Activated CD8-positive, alpha-beta T cell treated with anti-CD3 and anti-CD28 coated beads for 36 hours (primary cell): ENCODE data around the gene ERGIC1. TPM values are rescaled to one million over a fixed set of nuclear protein-coding genes. Genes with fewer than 3 reads are reported as not detected.

Experiments
- ATAC-seq: fragments of 200-7000 bp; cut with Tn5 transposase; one replicate; pipeline ENCODE4 v1.10.0; 2021; ENCODE audit warnings: mild to moderate bottlenecking, moderate library complexity
- CTCF ChIA-PET: fragments of 350-600 bp; sonication (Branson Sonifier 250); formaldehyde crosslinking; loops from one replicate; lab custom pipeline; 2021; ENCODE audit warnings: antibody characterized with exemption; lab: Charles Lee
- POLR2A ChIA-PET: fragments of 350-600 bp; sonication (Branson Sonifier 250); formaldehyde crosslinking; loops from one replicate; lab custom pipeline; 2021; ENCODE audit warnings: antibody characterized with exemption; lab: Charles Lee
- DNase-seq: peaks from one replicate; pipeline ENCODE4 v3.0.0-alpha.2; 2020
- H3K27ac Mint-ChIP-seq: one replicate; pipeline ENCODE4 v1.8.0; 2021; ENCODE audit warnings: mild to moderate bottlenecking, mixed read lengths
- H3K27me3 Mint-ChIP-seq: one replicate; pipeline ENCODE4 v1.8.0; 2021; ENCODE audit warnings: mixed read lengths
- H3K36me3 Mint-ChIP-seq: one replicate; pipeline ENCODE4 v1.8.0; 2021; ENCODE audit warnings: low read depth, mixed read lengths
- H3K4me1 Mint-ChIP-seq: one replicate; pipeline ENCODE4 v1.8.0; 2021; ENCODE audit warnings: low read depth, mixed read lengths
- H3K4me3 Mint-ChIP-seq: one replicate; pipeline ENCODE4 v1.8.0; 2021; ENCODE audit warnings: mild to moderate bottlenecking, moderate library complexity, mixed read lengths
- H3K9me3 Mint-ChIP-seq: one replicate; pipeline ENCODE4 v1.8.0; 2021; ENCODE audit warnings: mixed read lengths
- CTCF ChIP-seq: fragments of 200-600 bp; IDR thresholded peaks from one replicate; pipeline ENCODE4 v1.8.0; 2022; ENCODE audit warnings: antibody characterized with exemption, mild to moderate bottlenecking
- intact Hi-C: fragments of 100-400 bp; cut with micrococcal nuclease; formaldehyde crosslinking; loops from one replicate; pipeline ENCODE4 v1.10.0; 2022
- total RNA-seq, 2 experiments: library from RNA; stranded (reverse); gene quantifications; one replicate each; pipeline ENCODE4 v1.2.3, GENCODE V29; 2021

The ERGIC1 gene
- total RNA-seq, 2 experiments from 2014 or later: 56.1 to 57.0 TPM

DNA sequence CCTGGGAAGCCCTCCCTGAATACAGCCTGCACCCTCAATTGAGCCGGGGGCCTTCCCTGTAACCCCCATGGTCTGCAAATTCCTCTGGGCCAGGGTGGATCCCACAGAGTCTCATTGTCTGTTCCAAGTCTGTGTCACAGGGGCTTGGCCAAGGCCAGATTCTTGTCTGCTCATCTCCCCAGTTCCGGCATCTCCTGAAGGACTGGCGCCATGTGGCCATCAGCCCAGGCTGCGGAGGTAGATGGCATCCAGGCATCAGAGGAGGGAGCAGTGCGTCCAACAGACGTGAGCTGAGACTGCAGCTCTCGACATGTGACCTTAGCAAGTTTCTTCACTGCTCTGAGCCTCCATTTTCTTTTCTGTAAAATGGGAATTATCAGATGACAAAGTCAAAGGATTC, 87.9 kb downstream of the ERGIC1 start:
- H3K27me3 Mint-ChIP-seq: no peaks in the 10 kb centered on the region
- peaks cover 18% of the 10 kb centered on the region for H3K4me1 Mint-ChIP-seq
- ATAC-seq (no peak), DNase-seq (no peak)
- no peak for TF ChIP-seq CTCF
- no peaks in the 10 kb centered on the region for H3K9me3 Mint-ChIP-seq
- CTCF ChIA-PET: interaction anchor here (0.9 to 3.0 kb wide), 3 partner anchors 11 to 208 kb away, joined by 3 to 7 read pairs (median 4); no protein-coding TSS in a partner anchor
- no peak overlapping the region for H3K27ac Mint-ChIP-seq
- intact Hi-C loops: no loop called here
- POLR2A ChIA-PET: no interaction called here
- H3K36me3 Mint-ChIP-seq: peaks cover 12% of the 10 kb centered on the region
- no peak overlapping the region for H3K4me3 Mint-ChIP-seq

- no peak overlapping the region for H3K4me3 Mint-ChIP-seq
- CTCF ChIA-PET: interaction anchor here (1.6 kb wide), 1 partner anchor 9 kb away, joined by 5 read pairs; no protein-coding TSS in a partner anchor
- H3K9me3 Mint-ChIP-seq: no peaks in the 10 kb centered on the region
- peaks cover 9% of the 10 kb centered on the region for H3K4me1 Mint-ChIP-seq
- DNase-seq (no peak), ATAC-seq (no peak)
- POLR2A ChIA-PET: no interaction called here
- no peak overlapping the region for H3K27ac Mint-ChIP-seq
- TF ChIP-seq CTCF: no peak
- intact Hi-C loops: no loop called here
- H3K27me3 Mint-ChIP-seq: no peaks in the 10 kb centered on the region
- H3K36me3 Mint-ChIP-seq: peaks cover 7% of the 10 kb centered on the region
Measured at GRCh38 chr5:172923539-172923938, 89.5 kb downstream of the ERGIC1 start.

GRCh38 chr5:172925336-172925948, 91.4 kb downstream of the ERGIC1 start:
- DNase-seq (no peak), ATAC-seq (no peak)
- intact Hi-C loops: no loop called here
- no peak for TF ChIP-seq CTCF
- peaks cover 2% of the 10 kb centered on the region for H3K36me3 Mint-ChIP-seq
- H3K4me3 Mint-ChIP-seq: no peak overlapping the region
- H3K4me1 Mint-ChIP-seq: no peaks in the 10 kb centered on the region
- POLR2A ChIA-PET: no interaction called here
- H3K9me3 Mint-ChIP-seq: no peaks in the 10 kb centered on the region
- no peak overlapping the region for H3K27ac Mint-ChIP-seq
- CTCF ChIA-PET: interaction anchor here (1.1 to 16.4 kb wide), 2 partner anchors 34 to 213 kb away, joined by 3 to 279 read pairs; partner anchors contain the start of gene RPL26L1
- H3K27me3 Mint-ChIP-seq: no peaks in the 10 kb centered on the region

DNA sequence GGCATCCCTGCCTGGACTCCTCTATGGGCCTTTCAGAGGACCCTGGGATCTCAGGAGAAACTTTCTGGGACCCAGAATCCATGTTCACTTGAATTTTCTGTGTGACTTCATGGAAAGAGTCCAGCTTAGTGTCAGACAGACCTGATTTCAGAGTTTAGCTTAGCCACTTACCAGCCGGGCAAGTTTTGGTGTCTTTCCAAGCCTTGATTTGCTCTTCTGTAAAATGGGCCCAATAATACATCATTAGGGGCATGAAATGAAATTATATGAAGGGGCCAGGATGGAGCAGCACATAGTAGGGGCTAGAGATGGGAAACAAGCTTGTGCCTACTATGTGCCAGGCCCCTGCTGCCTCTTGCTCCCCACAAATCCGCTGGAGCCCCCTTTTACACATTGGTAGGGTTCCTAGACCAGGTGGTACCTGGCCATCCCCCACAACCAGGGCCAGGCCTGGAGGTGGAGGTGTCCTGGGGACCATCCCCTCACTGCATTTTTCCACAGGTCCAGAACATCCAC, 92.0 kb downstream of the ERGIC1 start:
- intact Hi-C loops: no loop called here
- H3K4me3 Mint-ChIP-seq: no peak overlapping the region
- H3K4me1 Mint-ChIP-seq: no peaks in the 10 kb centered on the region
- no peak for TF ChIP-seq CTCF
- H3K36me3 Mint-ChIP-seq: peaks cover 2% of the 10 kb centered on the region
- DNase-seq (no peak), ATAC-seq (no peak)
- ChIA-PET POLR2A (interaction anchor here (1.1 kb wide), 1 partner anchor 32 kb away, joined by 3 read pairs; no protein-coding TSS in a partner anchor), CTCF (interaction anchor here (9.1 to 16.4 kb wide), 2 partner anchors 208 to 213 kb away, joined by 105 to 279 read pairs; no protein-coding TSS in a partner anchor)
- H3K27ac Mint-ChIP-seq: no peak overlapping the region
- H3K27me3 Mint-ChIP-seq: no peaks in the 10 kb centered on the region
- H3K9me3 Mint-ChIP-seq: no peaks in the 10 kb centered on the region

DNA sequence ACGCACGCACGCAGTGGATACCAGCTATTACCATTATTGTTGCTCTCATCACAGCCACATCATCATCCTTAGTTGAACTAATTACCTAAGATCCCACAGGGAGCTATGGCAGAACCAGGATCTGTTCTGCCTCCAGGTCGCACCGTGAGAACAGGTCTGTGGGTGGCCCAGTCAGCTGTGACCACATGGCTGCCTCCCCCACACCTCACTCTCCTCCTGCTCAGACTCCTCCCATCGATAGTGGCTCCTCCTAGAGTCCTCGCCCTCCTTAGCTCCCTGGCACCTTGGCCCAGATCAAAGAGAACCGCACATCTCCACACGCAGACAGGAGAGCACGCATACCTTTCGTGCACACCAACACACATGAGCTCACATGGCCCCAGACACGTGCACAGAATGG, 92.7 kb downstream of the ERGIC1 start:
- no peaks in the 10 kb centered on the region for H3K27me3 Mint-ChIP-seq
- DNase-seq: no peak
- H3K4me3 Mint-ChIP-seq: no peak overlapping the region
- intact Hi-C loops: no loop called here
- no peak overlapping the region for H3K27ac Mint-ChIP-seq
- POLR2A ChIA-PET: interaction anchor here (1.1 kb wide), 1 partner anchor 32 kb away, joined by 3 read pairs; no protein-coding TSS in a partner anchor
- peaks cover 2% of the 10 kb centered on the region for H3K36me3 Mint-ChIP-seq
- no peak for TF ChIP-seq CTCF
- no peaks in the 10 kb centered on the region for H3K4me1 Mint-ChIP-seq
- CTCF ChIA-PET: interaction anchor here (9.1 to 16.4 kb wide), 2 partner anchors 208 to 214 kb away, joined by 105 to 279 read pairs; no protein-coding TSS in a partner anchor
- H3K9me3 Mint-ChIP-seq: no peaks in the 10 kb centered on the region
- no peak for ATAC-seq
